GM18526 (cell line): ENCODE data around the gene SLC6A11.

Experiments used
- POLR2A ChIP-seq: IDR thresholded peaks from 3 replicates; pipeline ENCODE4 v1.6.1; 2011; ENCODE audit not compliant: insufficient read length; ENCODE audit errors: extremely low read depth

The SLC6A11 gene

GRCh38 chr3:10925436-10926255 is 109.6 kb downstream of the SLC6A11 start:
- TF ChIP-seq POLR2A, result no peak

GRCh38 chr3:10926256-10926810 is 110.3 kb downstream of the SLC6A11 start:
- no peak for TF ChIP-seq POLR2A

- no peak for TF ChIP-seq POLR2A
Measured at GRCh38 chr3:10926811-10927521, 110.9 kb downstream of the SLC6A11 start.

GRCh38 chr3:10927551-10927950 is 111.5 kb downstream of the SLC6A11 start:
- no peak for TF ChIP-seq POLR2A

GRCh38 chr3:10928407-10928960 is 112.5 kb downstream of the SLC6A11 start:
- TF ChIP-seq POLR2A, result no peak

- no peak for TF ChIP-seq POLR2A
Measured at GRCh38 chr3:10928961-10929471, 113.0 kb downstream of the SLC6A11 start.

- no peak for TF ChIP-seq POLR2A
Measured at GRCh38 chr3:10929978-10930665, 114.1 kb downstream of the SLC6A11 start.

- no peak for TF ChIP-seq POLR2A
Measured at GRCh38 chr3:10930666-10931040, 114.6 kb downstream of the SLC6A11 start.

GRCh38 chr3:10932596-10932995 is 116.6 kb downstream of the SLC6A11 start:
- TF ChIP-seq POLR2A, result no peak

- TF ChIP-seq POLR2A, result no peak
Measured at GRCh38 chr3:10933021-10933420, 117.0 kb downstream of the SLC6A11 start.

- no peak for TF ChIP-seq POLR2A
Measured at GRCh38 chr3:10933470-10933804, 117.4 kb downstream of the SLC6A11 start.

- no peak for TF ChIP-seq POLR2A
Measured at GRCh38 chr3:10933805-10934481, 117.9 kb downstream of the SLC6A11 start.

GRCh38 chr3:10935028-10935427 is 119.0 kb downstream of the SLC6A11 start:
- TF ChIP-seq POLR2A, result no peak

GRCh38 chr3:10935846-10936631 is 120.0 kb downstream of the SLC6A11 start:
- TF ChIP-seq POLR2A, result no peak

GRCh38 chr3:10936686-10937085 is 120.7 kb downstream of the SLC6A11 start:
- no peak for TF ChIP-seq POLR2A
